Measurements from ENCODE around the gene HERC6. TPM values are rescaled to one million over a fixed set of nuclear protein-coding genes. Genes with fewer than 3 reads are reported as not detected.

HERC6 gene
- total and polyA plus RNA-seq, 2 of the 8 experiments (the other 6 are each of a cell fraction or from before 2014, with no cell fraction given): 3.7 to 3.8 TPM

- ChIA-PET CTCF (ENCODE audit: partially characterized antibody) (interaction anchor here (0.7 to 1.5 kb wide), 4 partner anchors 9 to 202 kb away, joined by 3 to 5 read pairs (median 3); partner anchors contain the start of genes HERC5 and HERC6), POLR2A (ENCODE audit: partially characterized antibody) (interaction anchor here (0.8 kb wide), 1 partner anchor 9 kb away, joined by 3 read pairs; no protein-coding TSS in a partner anchor)
- Histone ChIP-seq H2BK20ac (ENCODE audit: low read length) (no peak overlapping the region), H3K4me2 (ENCODE audit: insufficient read depth in 1 of 2, low read depth in 2 of 2, low read length in 2 of 2) (no peak overlapping the region), H3K23ac (ENCODE audit: insufficient read length) (no peak overlapping the region), H3K4me1 (replicated peaks in 1 of 4; ENCODE audit: control insufficient read depth in 3 of 4, insufficient read depth in 4 of 4, low read length in 3 of 4) (no peaks in the 10 kb centered on the region), H4K8ac (ENCODE audit: extremely low read depth, insufficient read depth, low read length) (no peak overlapping the region), H3K4ac (replicated peaks; ENCODE audit: insufficient read length, low read depth, low read length) (no peak overlapping the region), H2BK15ac (ENCODE audit: low read length) (no peak overlapping the region), H3K23me2 (ENCODE audit: low read depth, low read length) (no peaks in the 10 kb centered on the region), H2AFZ (ENCODE audit: low read length) (no peak overlapping the region), H4K91ac (replicated peaks; ENCODE audit: insufficient read length, low read length) (no peak overlapping the region), H2BK5ac (ENCODE audit: low read depth, low read length) (no peak overlapping the region), H4K20me1 (replicated peaks in 1 of 2; ENCODE audit: control insufficient read depth in 1 of 2, insufficient read depth in 2 of 2, low read length in 2 of 2) (no peaks in the 10 kb centered on the region), H3K18ac (ENCODE audit: extremely low read depth, low read length) (no peak overlapping the region), H3K9ac (replicated peaks in 1 of 4; ENCODE audit: extremely low read depth in 1 of 4, low read depth in 3 of 4, low read length in 3 of 4) (no peak overlapping the region), H3K27ac (ENCODE audit: low read depth, low read length) (no peak overlapping the region), H3K36me3 (ENCODE audit: control insufficient read depth in 2 of 4, insufficient read depth in 4 of 4, low read length in 3 of 4) (no peaks in the 10 kb centered on the region; a peak in 1 of 8 replicates), H3K4me3 (ENCODE audit: extremely low read depth in 1 of 4, insufficient read depth in 2 of 4, low read depth in 3 of 4, low read length in 4 of 4) (no peak overlapping the region), H2BK120ac (replicated peaks; ENCODE audit: low read depth, low read length) (no peak overlapping the region), H2BK12ac (ENCODE audit: low read depth, low read length) (no peak overlapping the region), H3K27me3 (replicated peaks in 1 of 4; ENCODE audit: control insufficient read depth in 3 of 4, extremely low read depth in 1 of 4, insufficient read depth in 3 of 4, low read length in 3 of 4) (no peaks in the 10 kb centered on the region), H3K79me2 (ENCODE audit: control insufficient read depth in 1 of 2, insufficient read depth in 2 of 2, low read length in 2 of 2) (no peaks in the 10 kb centered on the region), H2AK5ac (ENCODE audit: low read depth, low read length) (no peak overlapping the region), H3K79me1 (ENCODE audit: low read depth, low read length) (no peaks in the 10 kb centered on the region), H3K56ac (replicated peaks; ENCODE audit: insufficient read length, low read depth, low read length) (no peak overlapping the region), H3K14ac (ENCODE audit: insufficient read length) (no peak overlapping the region), H3K9me3 (ENCODE audit: insufficient read depth in 2 of 2, low read depth in 1 of 2, low read length in 1 of 2) (no peaks in the 10 kb centered on the region), H4K5ac (ENCODE audit: insufficient read length, low read depth, low read length) (no peak overlapping the region)
- 88% methylated on average over 3 of the region's 3 CpGs; no CpG with 5 or more reads in 1 of the 2 experiments for WGBS, 2 experiments (ENCODE audit: extremely low coverage in 1 of 2, insufficient coverage in 1 of 2, insufficient read length in 1 of 2, insufficient replicate concordance in 2 of 2, low coverage in 1 of 2, low lambda C conversion rate in 2 of 2, missing lambda C conversion rate in 1 of 2)
- DNase-seq (ENCODE audit: low read depth in 1 of 2, low spot score in 2 of 2) (no peak), FAIRE-seq (no peak)
- no peak for TF ChIP-seq USF2 (IDR thresholded peaks at IDR 0.05; ENCODE audit: low read length)
- no peak for TF ChIP-seq HDAC6 (IDR thresholded peaks at IDR 0.05; ENCODE audit: low read depth, low read length)
- TF ChIP-seq RNF2 (IDR thresholded peaks at IDR 0.05; ENCODE audit: borderline replicate concordance, low read depth, low read length, missing control alignments, poor library complexity, severe bottlenecking): no peak
- no peak for TF ChIP-seq MAX (IDR thresholded peaks at IDR 0.05)
- no peak for TF ChIP-seq CHD2 (IDR thresholded peaks at IDR 0.05; ENCODE audit: low read length)
- TF ChIP-seq SIRT6 (IDR thresholded peaks at IDR 0.05; ENCODE audit: low read length): no peak
- no peak for TF ChIP-seq KDM4A (IDR thresholded peaks at IDR 0.05; ENCODE audit: low read depth, low read length, severe bottlenecking)
- TF ChIP-seq RBBP5 (IDR thresholded peaks at IDR 0.05; ENCODE audit: borderline replicate concordance, low read depth, low read length): no peak
- TF ChIP-seq CTCF (IDR thresholded peaks at IDR 0.05; ENCODE audit: control extremely low read depth in 1 of 3, insufficient read depth in 1 of 3, low read depth in 1 of 3, low read length in 3 of 3): no peak
- no peak for TF ChIP-seq SUZ12 (IDR thresholded peaks at IDR 0.05; ENCODE audit: low read length)
Measured at GRCh38 chr4:88418411-88418810, 39.8 kb downstream of the HERC6 start.

Measured in H1 (cell line).